Neuronal stem cell (in vitro differentiated cells): Measurements from ENCODE around the gene NSL1.
A peak's percentile ranks its signal among the peaks of the same experiment; 100 is the strongest.

Source experiments
- DNase-seq: peaks from one replicate; pipeline ENCODE4 v3.0.0-alpha.2; 2013; ENCODE audit warnings: low spot score
- H2AFZ ChIP-seq: one replicate; pipeline ENCODE4 v1.6.1; 2013; ENCODE audit warnings: mild to moderate bottlenecking, low read length, inconsistent platforms
- H2AK5ac ChIP-seq: 2 replicates; pipeline ENCODE4 v1.6.1; 2013; ENCODE audit warnings: low read depth, mild to moderate bottlenecking, inconsistent platforms, low read length, moderate library complexity, mixed read lengths
- H2BK120ac ChIP-seq: 2 replicates; pipeline ENCODE4 v1.6.1; 2013; ENCODE audit warnings: low read depth, mild to moderate bottlenecking, inconsistent platforms, low read length, moderate library complexity, mixed read lengths
- H2BK12ac ChIP-seq: one replicate; pipeline ENCODE4 v1.6.1; 2013; ENCODE audit warnings: low read length, inconsistent platforms
- H2BK15ac ChIP-seq: 2 replicates; pipeline ENCODE4 v1.6.1; 2013; ENCODE audit warnings: mild to moderate bottlenecking, low read length, inconsistent platforms, mixed read lengths
- H2BK5ac ChIP-seq: one replicate; pipeline ENCODE4 v1.6.1; 2013; ENCODE audit warnings: inconsistent platforms, mild to moderate bottlenecking, low read length, moderate library complexity
- H3K14ac ChIP-seq: one replicate; pipeline ENCODE4 v1.6.1; 2013; ENCODE audit warnings: low read length, inconsistent platforms
- H3K18ac ChIP-seq: 2 replicates; pipeline ENCODE4 v1.6.1; 2013; ENCODE audit warnings: low read length, inconsistent platforms
- H3K23ac ChIP-seq: 2 replicates; pipeline ENCODE4 v1.6.1; 2013; ENCODE audit warnings: low read depth, mild to moderate bottlenecking, mixed read lengths, low read length, inconsistent platforms; ENCODE audit not compliant: poor library complexity
- H3K27ac ChIP-seq: replicated peaks from 3 replicates; pipeline ENCODE4 v1.5.1; 2013; ENCODE audit warnings: low read length, inconsistent platforms
- H3K27me3 ChIP-seq, 3 experiments: 2 replicates each; pipeline ENCODE4 v1.6.1; 2013; ENCODE audit warnings: low read length in 3 of 3, mild to moderate bottlenecking in 2 of 3, inconsistent platforms in 1 of 3, low read depth in 1 of 3, mixed read lengths in 1 of 3, moderate library complexity in 1 of 3; ENCODE audit not compliant: control insufficient read depth in 3 of 3, insufficient read depth in 3 of 3
- H3K36me3 ChIP-seq, 2 donors: replicated peaks in 1 of 2; 2 replicates each; pipeline ENCODE4 v1.6.1; 2013; ENCODE audit warnings: low read length in 2 of 2; ENCODE audit not compliant: control insufficient read depth in 2 of 2, insufficient read depth in 2 of 2
- H3K4ac ChIP-seq: 2 replicates; pipeline ENCODE4 v1.6.1; 2013; ENCODE audit warnings: inconsistent platforms, mild to moderate bottlenecking, low read length, moderate library complexity
- H3K4me1 ChIP-seq, 2 donors: 1 replicate in 1 of 2; 2 replicates in 1 of 2; pipeline ENCODE4 v1.6.1; 2013; ENCODE audit warnings: low read length in 2 of 2, low read depth in 1 of 2; ENCODE audit not compliant: control insufficient read depth in 2 of 2, insufficient read depth in 1 of 2
- H3K4me2 ChIP-seq: one replicate; pipeline ENCODE4 v1.6.1; 2013; ENCODE audit warnings: mild to moderate bottlenecking, low read length, inconsistent platforms; ENCODE audit not compliant: insufficient read depth, poor library complexity, severe bottlenecking
- H3K4me3 ChIP-seq, 2 donors: 2 replicates each; pipeline ENCODE4 v1.5.1; 2013; ENCODE audit warnings: low read length in 2 of 2, mild to moderate bottlenecking in 2 of 2, inconsistent platforms in 1 of 2, moderate library complexity in 1 of 2
- H3K79me1 ChIP-seq: one replicate; pipeline ENCODE4 v1.6.1; 2013; ENCODE audit warnings: low read depth, mild to moderate bottlenecking, inconsistent platforms, low read length, moderate library complexity
- H3K9ac ChIP-seq: one replicate; pipeline ENCODE4 v1.6.1; 2013; ENCODE audit warnings: mild to moderate bottlenecking, low read depth, low read length, inconsistent platforms; ENCODE audit not compliant: poor library complexity
- H3K9me3 ChIP-seq, 2 donors: replicated peaks in 1 of 2; 2 replicates each; pipeline versions ENCODE3 to v1.6.1; 2013; ENCODE audit warnings: low read length in 2 of 2, mild to moderate bottlenecking in 2 of 2, inconsistent platforms in 1 of 2, low read depth in 1 of 2, mixed read lengths in 1 of 2, moderate library complexity in 1 of 2; ENCODE audit not compliant: control insufficient read depth in 2 of 2, insufficient read depth in 1 of 2
- H4K8ac ChIP-seq: one replicate; pipeline ENCODE4 v1.6.1; 2013; ENCODE audit warnings: low read depth, mild to moderate bottlenecking, inconsistent platforms, low read length, moderate library complexity
- H4K91ac ChIP-seq: one replicate; pipeline ENCODE4 v1.6.1; 2013; ENCODE audit warnings: low read length, low read depth, mild to moderate bottlenecking, inconsistent platforms; ENCODE audit not compliant: poor library complexity
- WGBS, 2 donors: extraction: QIAGEN DNeasy Blood & Tissue Kit; methylation state at CpG; one replicate each; pipeline ENCODE4 v1.1.7; 2013; ENCODE audit warnings: missing lambda C conversion rate in 2 of 2, mixed read lengths in 1 of 2; ENCODE audit not compliant: insufficient read length in 2 of 2, insufficient replicate concordance in 1 of 2; ENCODE audit errors: extremely low coverage in 2 of 2; 5-methylcytosine and 5-hydroxymethylcytosine counted together

Gene NSL1

DNA sequence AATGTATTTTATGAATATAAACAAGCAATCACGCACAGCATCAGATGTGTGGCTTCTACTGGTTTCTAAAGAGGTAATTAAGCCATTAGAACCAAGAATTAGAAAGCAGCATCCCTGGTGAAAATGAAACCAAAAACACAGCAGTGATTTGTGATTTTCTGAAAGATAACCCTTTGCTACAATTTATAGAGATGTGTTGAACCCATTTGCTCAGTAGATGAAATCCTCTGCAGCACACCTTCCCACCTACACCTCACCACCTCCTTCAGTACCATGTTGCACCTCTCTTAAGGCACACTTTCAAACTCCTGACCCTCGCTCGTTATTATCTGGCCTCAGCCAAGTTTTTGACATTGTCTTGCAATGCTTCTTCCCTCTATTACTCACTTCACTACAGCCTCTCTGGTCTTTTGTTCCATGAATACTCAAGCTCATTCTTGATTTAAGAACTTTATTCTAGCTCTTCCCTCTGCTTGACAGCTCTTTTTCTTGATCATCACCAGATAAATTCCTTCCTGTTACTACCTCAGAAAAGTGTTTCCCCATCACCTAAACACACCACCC is 38.6 kb downstream of the NSL1 start:
- H2BK15ac ChIP-seq = no peak overlapping the region
- no peak overlapping the region for H4K8ac ChIP-seq
- H2BK5ac ChIP-seq = no peak overlapping the region
- no peak overlapping the region for H3K9ac ChIP-seq
- peaks cover 3% of the 10 kb centered on the region for H3K79me1 ChIP-seq
- no peaks in the 10 kb centered on the region for H3K4me1 ChIP-seq
- no peak overlapping the region for H3K27ac ChIP-seq
- H2AK5ac ChIP-seq = no peak overlapping the region
- H3K4me3 ChIP-seq = no peak overlapping the region
- no peak overlapping the region for H2BK12ac ChIP-seq
- WGBS, 2 donors = no CpG with 5 or more reads among the region's 3 CpGs
- H2BK120ac ChIP-seq = no peak overlapping the region
- H3K4ac ChIP-seq = no peak overlapping the region
- H3K14ac ChIP-seq = no peak overlapping the region
- H3K18ac ChIP-seq = no peak overlapping the region
- peaks cover 2 to 36% of the 10 kb centered on the region in 2 donors for H3K36me3 ChIP-seq
- H2AFZ ChIP-seq = no peak overlapping the region
- no peak for DNase-seq
- no peaks in the 10 kb centered on the region for H3K9me3 ChIP-seq
- H3K27me3 ChIP-seq = no peaks in the 10 kb centered on the region
- H3K4me2 ChIP-seq = no peak overlapping the region
- H4K91ac ChIP-seq = no peak overlapping the region
- no peak overlapping the region for H3K23ac ChIP-seq

DNA sequence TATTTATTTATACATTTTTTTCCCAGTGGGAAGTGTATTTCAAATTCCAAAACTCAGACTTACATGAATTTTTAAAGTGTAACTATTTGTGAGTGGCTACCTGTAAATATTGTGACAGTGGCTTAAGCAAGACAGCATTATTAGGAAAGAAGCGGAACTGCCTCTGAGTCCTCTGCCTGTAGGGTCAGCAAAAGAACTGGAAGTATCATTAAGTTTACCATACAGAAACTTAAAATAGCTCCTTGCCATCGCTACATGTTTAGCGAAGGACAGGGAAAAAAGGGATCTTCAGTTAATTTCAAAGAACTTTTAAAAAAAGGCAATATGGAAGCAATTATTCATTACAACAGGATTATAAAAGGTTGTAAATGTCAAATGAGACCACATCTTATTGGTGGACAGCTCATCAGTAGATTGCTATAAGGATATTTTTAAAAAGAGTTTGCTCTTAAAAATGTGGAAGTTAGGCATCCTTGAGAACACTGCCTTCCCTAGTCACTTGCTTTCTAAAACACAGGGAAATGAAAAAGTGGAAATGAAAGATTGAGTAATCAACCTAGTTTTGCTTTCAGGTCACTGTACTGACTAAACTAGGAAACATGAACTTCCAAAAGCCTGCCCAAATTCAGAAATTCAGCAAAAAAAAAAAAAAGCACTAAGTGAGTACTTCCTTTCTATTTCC is 39.2 kb downstream of the NSL1 start:
- Histone ChIP-seq H3K27ac (no peak overlapping the region), H3K9me3 (no peaks in the 10 kb centered on the region), H2BK15ac (no peak overlapping the region), H3K14ac (no peak overlapping the region), H3K27me3 (no peaks in the 10 kb centered on the region), H4K91ac (no peak overlapping the region), H3K18ac (no peak overlapping the region), H2AK5ac (no peak overlapping the region), H3K9ac (no peak overlapping the region), H3K36me3 (peaks cover 2 to 32% of the 10 kb centered on the region in 2 donors), H2BK120ac (no peak overlapping the region), H2AFZ (no peak overlapping the region), H3K23ac (no peak overlapping the region), H3K4ac (no peak overlapping the region), H4K8ac (no peak overlapping the region), H2BK5ac (no peak overlapping the region), H3K4me1 (no peaks in the 10 kb centered on the region), H3K79me1 (peaks cover 5% of the 10 kb centered on the region), H2BK12ac (no peak overlapping the region), H3K4me2 (no peak overlapping the region), H3K4me3 (no peak overlapping the region)
- WGBS, 2 donors = no CpG with 5 or more reads among the region's 3 CpGs
- DNase-seq = no peak

DNA sequence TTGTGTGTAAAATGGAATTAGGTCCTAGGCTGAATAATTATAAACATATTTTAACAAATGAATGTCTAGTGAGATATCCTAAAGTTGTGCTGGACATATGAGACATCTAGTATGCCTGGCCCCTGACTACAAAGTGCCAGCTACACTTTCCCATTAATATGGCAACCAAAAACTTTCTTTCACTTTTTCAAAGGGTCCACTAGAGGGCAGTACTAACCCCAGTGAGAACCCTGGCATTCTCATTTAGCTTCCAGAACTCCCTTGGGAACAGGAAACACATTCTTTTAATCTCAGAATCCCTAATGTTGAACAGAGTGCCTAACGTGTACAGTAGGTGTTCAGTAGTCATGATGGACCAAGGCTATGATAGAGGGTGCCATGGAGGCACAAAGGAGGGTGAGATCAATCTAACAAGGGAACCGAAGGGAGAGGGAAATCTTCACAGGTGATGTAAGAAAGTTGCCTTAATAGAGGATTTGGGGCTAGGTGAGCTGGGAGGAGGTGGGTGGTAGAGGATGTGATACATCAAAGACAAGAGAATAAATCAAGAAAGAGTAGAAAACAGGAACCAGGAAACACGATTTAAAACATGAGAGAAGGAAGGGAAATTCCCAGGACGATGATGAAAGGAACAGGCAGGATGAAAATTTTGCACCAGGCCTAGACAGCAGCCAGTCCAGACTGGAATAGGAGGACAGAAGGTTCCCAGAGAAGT is 41.6 kb downstream of the NSL1 start:
- Histone ChIP-seq H3K23ac (no peak overlapping the region), H3K18ac (no peak overlapping the region), H4K91ac (no peak overlapping the region), H2AK5ac (no peak overlapping the region), H3K9me3 (peaks cover 0 to 8% of the 10 kb centered on the region in 2 donors), H3K4ac (no peak overlapping the region), H3K4me2 (no peak overlapping the region), H3K9ac (no peak overlapping the region), H3K27ac (no peak overlapping the region), H3K14ac (no peak overlapping the region), H3K36me3 (peaks cover 0 to 15% of the 10 kb centered on the region in 2 donors), H3K79me1 (peaks cover 5% of the 10 kb centered on the region), H2BK15ac (no peak overlapping the region), H2BK12ac (no peak overlapping the region), H3K27me3 (no peaks in the 10 kb centered on the region), H2BK5ac (no peak overlapping the region), H2AFZ (no peak overlapping the region), H3K4me1 (no peaks in the 10 kb centered on the region), H4K8ac (no peak overlapping the region), H2BK120ac (no peak overlapping the region), H3K4me3 (no peak overlapping the region)
- WGBS, 2 donors = no CpG with 5 or more reads among the region's 4 CpGs
- peak; percentile 55 for DNase-seq

DNA sequence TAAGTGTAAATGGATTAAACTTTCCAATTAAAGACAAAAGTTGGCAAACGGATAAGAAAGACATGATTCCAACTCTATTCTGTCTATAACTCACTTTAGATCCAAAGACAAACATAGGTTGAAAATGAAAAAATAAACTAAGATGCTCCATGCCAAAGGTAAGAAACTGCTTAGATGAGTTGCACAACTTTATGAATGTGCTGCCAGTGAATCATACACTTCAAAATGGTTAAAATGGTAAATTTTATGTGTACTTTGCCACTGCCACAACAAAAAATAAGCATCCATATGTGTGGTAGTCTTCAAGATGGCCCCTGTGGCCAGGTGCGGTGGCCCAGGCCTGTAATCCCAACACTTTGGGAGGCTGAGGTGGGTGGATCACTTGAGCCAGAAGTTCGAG is 45.0 kb downstream of the NSL1 start:
- peaks cover 0 to 30% of the 10 kb centered on the region in 2 donors for H3K36me3 ChIP-seq

More for the DNA sequence above, 45.0 kb downstream of the NSL1 start:
- Histone ChIP-seq H4K8ac (no peak overlapping the region), H2BK15ac (no peak overlapping the region), H3K4ac (no peak overlapping the region), H2AFZ (no peak overlapping the region), H3K79me1 (peaks cover 4% of the 10 kb centered on the region), H2BK12ac (no peak overlapping the region), H3K4me2 (no peak overlapping the region), H3K4me3 (no peak overlapping the region), H3K14ac (no peak overlapping the region), H2BK120ac (no peak overlapping the region), H3K9me3 (peaks cover 0 to 27% of the 10 kb centered on the region in 2 donors), H2AK5ac (no peak overlapping the region), H4K91ac (no peak overlapping the region), H3K27me3 (no peaks in the 10 kb centered on the region), H3K23ac (no peak overlapping the region), H2BK5ac (no peak overlapping the region), H3K27ac (no peak overlapping the region), H3K18ac (no peak overlapping the region), H3K9ac (no peak overlapping the region), H3K4me1 (peaks cover 0 to 2% of the 10 kb centered on the region in 2 donors)
- no CpG with 5 or more reads among the region's 3 CpGs for WGBS, 2 donors
- DNase-seq = no peak
